NCI-H2107 (cell line): ENCODE measurements around the gene NOTCH1.
"Not testable (repeated sequence)": the region's sequence is repeated elsewhere in the genome, so short reads cannot be mapped to it uniquely, and the experiment has no call there.

Experiments used
- DNase-seq: peaks from one replicate; lab custom pipeline; 2025; lab: John Stamatoyannopoulos, UW

NOTCH1 gene

DNA sequence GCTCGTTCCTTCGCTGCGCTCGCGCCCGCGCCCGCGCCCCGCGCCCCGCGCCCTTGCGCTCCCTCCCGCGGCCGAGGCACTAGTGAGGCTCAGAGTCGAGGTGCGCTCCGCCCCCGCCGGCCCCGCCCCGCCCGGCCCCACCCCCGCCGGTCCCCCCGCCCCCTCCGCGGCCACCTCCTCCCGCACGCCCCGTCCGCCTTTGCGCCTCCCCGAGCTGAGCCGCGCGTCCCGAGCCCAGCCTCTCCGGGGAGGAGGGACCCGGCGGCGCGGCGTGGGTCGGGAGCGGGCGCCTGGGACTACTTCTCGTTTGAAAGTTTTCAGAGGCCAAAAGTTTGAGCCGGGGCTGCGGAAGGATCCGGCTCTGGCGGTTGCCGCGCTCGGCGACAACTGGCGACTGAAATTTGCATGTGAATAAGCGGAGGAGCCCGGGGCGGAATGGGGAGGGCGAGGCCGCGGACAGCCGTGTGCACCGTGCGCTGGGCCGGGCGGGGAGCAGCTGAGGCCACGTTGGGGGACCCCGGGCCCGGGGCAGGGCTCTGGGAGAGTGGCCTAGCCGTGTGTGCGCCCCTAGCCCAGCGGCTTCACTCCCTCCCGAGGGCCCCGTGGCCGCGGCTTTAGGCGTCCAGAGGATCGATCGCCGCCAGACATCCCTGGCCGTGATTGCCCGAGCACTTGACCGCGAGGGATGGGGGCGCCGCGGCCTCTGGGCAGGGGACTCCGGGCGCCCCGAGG is at the start of gene NOTCH1:
TSS of gene NOTCH1 (minus strand) at position 84 of the 732 bp plus-strand sequence. CDS start 262 bp downstream, outside the sequence.
- DNase-seq = no peak

DNA sequence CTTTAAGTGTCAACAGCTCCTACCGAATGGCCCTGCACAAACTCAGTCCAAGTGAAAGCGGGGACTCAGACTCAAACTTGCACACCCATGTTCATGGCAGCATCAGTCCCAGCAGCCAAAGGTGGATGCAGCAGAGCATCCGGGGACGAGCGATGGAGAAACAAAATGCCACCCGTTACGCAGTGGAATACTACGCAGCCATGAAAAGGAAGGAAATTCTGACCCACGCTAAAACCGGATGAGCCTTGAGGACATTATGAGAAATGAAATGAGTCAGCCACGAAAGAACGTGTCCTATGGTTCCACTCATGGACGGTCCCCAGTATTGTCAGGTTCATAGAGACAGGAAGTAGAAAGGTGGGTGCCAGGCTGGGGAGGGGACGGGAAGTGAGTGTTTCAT is 48.6 kb upstream of the NOTCH1 start:
- no peak for DNase-seq

- no peak for DNase-seq
Observed at GRCh38 chr9:136593581-136593980, 47.7 kb upstream of the NOTCH1 start.

GRCh38 chr9:136592666-136593065 is 46.8 kb upstream of the NOTCH1 start:
- DNase-seq = no peak

DNA sequence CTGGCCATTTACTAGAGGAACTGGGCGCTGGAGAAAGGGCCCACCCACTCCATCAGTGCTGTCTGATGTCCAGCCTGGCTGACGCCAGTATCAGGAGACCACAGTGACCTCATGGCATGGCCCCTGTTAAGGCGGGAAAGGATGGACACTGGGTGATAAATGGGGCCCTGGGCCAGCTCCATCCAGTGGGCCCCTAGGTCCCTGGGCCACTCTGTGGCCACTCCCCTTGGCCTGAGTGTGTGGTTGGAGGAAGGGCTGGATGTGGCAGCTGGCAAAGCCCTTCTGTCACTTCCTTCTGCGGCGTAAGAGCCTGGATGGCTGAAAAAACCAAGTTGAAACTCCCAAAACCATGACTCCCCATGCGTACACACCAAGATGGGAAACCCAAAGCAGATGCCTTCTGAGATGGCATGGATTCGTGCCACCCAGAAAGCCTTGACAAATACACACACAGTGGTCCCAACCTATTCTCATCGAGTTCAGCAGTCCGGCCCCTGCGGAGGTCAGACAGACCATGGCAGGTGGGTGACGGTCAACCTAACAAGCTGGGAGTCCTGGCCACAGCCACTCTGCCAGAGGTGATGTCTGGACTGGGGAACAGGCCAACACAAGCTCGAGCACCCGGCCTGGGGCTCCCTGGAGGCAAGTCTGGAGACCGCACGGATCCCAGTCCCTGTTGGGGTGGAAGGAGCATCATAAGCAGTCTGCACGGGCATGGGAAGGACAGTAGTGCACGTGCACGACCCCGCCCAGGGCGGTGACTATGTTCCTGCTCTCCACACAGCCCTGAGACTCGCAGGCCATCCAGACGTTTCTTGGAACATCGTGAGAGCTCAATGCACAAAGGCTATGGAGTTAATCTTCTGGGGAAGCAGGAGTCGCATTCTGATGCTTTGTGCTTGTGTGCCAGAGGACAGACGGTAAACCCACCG is 45.2 kb upstream of the NOTCH1 start:
- no peak for DNase-seq

- DNase-seq = no peak
Observed at GRCh38 chr9:136589766-136590763, 44.2 kb upstream of the NOTCH1 start.

- no peak for DNase-seq
Observed at GRCh38 chr9:136588663-136589464, 43.0 kb upstream of the NOTCH1 start.

DNA sequence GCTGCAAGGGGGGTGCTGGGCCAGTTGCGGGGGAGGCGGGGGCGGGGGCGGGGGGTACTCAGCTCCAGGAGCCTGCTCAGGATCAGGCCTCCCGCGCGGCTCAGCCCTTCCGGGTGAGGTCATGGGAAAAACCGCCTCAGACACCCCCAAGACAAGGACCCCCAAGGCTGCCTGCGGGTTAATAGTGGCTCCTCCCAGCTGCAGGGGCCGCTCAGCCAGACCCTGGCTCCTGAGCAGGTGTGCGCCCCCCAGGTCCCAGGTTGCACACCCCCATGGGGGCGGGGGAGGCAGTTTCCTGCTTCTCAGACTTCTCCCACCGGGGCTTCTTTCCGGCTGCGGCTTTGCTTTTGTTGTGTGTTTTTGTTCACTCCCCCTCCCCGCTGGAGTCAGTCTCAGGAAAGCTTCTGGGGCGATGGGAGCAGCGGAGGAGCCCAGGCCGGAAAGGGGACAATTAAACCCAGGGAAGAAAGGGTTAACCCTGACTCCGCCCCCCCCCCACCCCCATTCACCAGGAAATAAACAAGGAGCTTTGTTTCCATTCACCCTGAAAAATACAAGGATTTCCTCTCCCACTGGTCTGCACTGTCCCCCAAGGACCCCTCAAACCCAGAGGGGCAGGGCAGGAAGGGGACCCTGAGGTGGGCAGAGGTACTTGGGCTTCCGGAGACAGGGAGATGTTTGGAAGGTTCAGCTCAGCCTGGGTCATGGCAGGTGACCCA is 42.3 kb upstream of the NOTCH1 start:
- DNase-seq = no peak

DNA sequence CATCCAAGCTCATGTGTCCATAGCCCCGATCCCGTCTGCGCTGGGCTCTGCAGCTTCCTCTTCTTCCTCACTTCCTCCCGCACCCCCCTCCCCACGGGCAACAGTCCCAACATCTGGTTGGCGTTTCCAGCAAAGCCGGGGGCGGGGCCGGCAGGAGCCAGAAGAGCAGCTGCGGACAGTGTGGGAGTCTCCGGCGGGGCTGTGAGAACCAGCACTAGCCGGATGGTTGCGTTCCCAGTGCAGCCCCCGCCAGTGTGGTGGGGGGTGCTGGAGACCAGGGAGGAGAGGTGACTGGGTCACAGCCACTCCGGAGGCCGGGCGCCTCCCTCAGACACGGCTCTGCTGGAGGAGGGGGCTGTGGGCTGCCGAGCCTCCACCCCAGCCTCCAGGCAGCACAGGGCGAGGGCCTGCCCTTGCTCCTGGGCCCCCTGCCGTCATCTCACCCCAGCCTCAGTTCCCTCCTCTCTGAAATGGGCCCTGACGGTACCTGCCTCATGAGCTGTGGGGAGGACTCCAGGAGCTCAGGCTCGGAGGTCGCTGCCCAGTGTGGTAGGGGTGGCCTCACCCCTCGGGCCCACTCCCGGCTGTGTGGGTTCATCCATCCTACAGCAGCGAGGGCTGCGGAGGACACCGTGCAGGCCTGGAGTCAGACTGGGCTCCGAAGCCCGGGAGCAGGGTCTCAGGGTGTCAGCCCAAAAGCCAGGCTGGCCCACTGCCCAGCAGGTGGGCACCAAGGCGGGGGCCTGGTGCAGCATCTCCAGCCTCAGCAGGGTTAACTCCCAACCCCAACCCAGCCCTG is 41.5 kb upstream of the NOTCH1 start:
- no peak for DNase-seq

GRCh38 chr9:136586391-136586953 is 40.6 kb upstream of the NOTCH1 start:
- no peak for DNase-seq

DNA sequence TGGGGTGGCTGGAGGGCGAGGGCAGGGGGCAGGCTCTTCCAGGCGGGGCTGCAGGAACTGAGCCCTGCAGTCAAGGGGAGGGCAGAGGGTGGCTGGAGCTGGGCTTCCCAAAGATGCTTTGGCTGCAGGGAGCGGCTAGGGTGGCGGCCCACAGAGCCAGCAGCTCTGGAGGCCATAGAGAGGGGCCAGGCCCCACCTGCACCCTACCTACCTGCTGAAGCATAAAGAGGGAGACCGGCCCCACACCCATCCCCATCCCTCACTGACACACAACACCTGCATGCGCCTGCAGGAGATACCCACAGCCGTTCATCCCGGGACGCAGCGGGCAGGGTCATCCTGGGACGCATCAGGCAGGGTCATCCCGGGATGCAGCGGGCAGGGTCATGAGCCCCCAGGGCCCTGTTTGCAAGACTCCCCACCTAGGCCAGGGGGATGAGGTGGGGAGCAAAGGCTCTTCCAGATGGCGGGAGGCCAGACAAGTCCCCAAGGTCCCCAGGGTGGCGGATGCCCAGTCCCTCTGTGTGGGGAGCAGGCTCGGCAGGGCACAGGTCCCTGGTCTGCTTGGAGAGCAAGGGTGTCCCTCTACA is 39.8 kb upstream of the NOTCH1 start:
- DNase-seq = no peak

- DNase-seq = no peak
Observed at GRCh38 chr9:136584934-136585333, 39.1 kb upstream of the NOTCH1 start.

DNA sequence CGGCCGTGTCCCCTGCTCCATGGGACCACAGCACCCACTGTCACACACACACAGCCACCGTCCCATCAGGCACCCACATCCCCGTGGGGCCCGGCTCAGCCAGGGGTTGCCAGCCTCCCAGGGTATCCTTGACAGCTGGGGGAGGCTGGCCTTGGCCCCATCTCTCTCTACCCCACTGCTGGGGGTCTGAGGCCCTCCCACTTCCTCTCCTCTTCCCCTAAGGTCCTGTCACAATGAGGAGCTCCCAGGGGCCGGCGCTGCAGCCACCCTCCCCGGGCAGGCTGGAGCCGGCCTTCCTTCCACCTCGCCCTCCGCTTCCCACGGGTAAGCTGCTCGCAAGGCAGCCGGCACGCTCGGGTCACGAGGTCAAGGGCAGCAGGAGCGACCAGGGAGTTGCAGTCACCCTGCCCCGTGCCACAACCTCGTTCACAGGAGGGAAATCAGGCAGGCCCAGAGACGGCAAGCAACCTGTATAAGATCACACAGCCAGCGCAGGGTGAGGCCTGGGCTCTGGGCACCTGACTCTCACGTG is 38.6 kb upstream of the NOTCH1 start:
- no peak for DNase-seq

GRCh38 chr9:136582977-136583735 is 37.3 kb upstream of the NOTCH1 start:
- DNase-seq = no peak

- no peak for DNase-seq
Observed at GRCh38 chr9:136581614-136582447, 36.0 kb upstream of the NOTCH1 start.

DNA sequence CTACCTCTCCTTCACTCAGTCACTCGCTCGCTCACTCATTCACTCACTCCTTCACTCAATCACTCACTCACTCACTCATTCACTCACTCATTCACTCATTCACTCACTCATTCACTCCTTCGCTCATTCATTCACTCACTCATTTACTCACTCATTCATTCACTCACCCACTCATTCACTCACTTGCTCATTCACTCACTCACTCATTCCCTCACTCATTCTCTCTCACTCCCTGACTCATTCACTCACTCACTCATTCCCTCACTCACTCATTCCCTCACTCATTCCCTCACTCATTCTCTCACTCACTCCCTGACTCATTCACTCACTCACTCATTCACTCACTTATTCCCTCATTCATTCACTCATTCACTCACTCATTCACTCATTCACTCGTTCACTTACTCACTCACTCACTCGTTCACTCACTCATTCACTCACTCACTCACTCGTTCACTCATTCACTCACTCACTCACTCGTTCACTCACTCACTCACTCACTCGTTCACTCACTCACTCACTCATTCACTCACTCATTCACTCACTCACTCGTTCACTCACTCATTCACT is 33.9 kb upstream of the NOTCH1 start:
- DNase-seq = not testable (repeated sequence)
